Trophoblast cell (in vitro differentiated cells and primary cell): ENCODE results near the gene PRICKLE3.

Experiments
- DNase-seq, 2 donors: peaks; one replicate each; pipeline ENCODE4 v3.0.0-alpha.2; 2016
- H2AFZ ChIP-seq: 2 replicates; pipeline ENCODE4 v1.6.1; 2013; ENCODE audit warnings: low read length, moderate library complexity, mild to moderate bottlenecking; ENCODE audit not compliant: insufficient read depth, poor library complexity
- H2AK5ac ChIP-seq: 2 replicates; pipeline ENCODE4 v1.6.1; 2013; ENCODE audit warnings: mild to moderate bottlenecking, low read length
- H2BK120ac ChIP-seq: 2 replicates; pipeline ENCODE4 v1.6.1; 2013; ENCODE audit warnings: low read length, mild to moderate bottlenecking, moderate library complexity; ENCODE audit not compliant: insufficient read depth, poor library complexity
- H2BK12ac ChIP-seq: 2 replicates; pipeline ENCODE4 v1.6.1; 2013; ENCODE audit warnings: mild to moderate bottlenecking, low read length, moderate library complexity
- H2BK5ac ChIP-seq: 2 replicates; pipeline ENCODE4 v1.6.1; 2013; ENCODE audit warnings: low read length, low read depth, moderate library complexity, mild to moderate bottlenecking; ENCODE audit not compliant: poor library complexity
- H3K14ac ChIP-seq: 2 replicates; pipeline ENCODE4 v1.6.1; 2013; ENCODE audit warnings: mild to moderate bottlenecking, low read length
- H3K18ac ChIP-seq: 2 replicates; pipeline ENCODE4 v1.6.1; 2013; ENCODE audit warnings: mild to moderate bottlenecking, low read length
- H3K23ac ChIP-seq: 2 replicates; pipeline ENCODE4 v1.6.1; 2013; ENCODE audit warnings: low read length
- H3K27ac ChIP-seq: 2 replicates; pipeline ENCODE4 v1.5.1; 2013; ENCODE audit warnings: low read depth, mild to moderate bottlenecking, inconsistent platforms, low read length, moderate library complexity
- H3K27me3 ChIP-seq: 2 replicates; pipeline ENCODE4 v1.6.1; 2013; ENCODE audit warnings: inconsistent platforms, mild to moderate bottlenecking, low read length, moderate library complexity; ENCODE audit not compliant: insufficient read depth
- H3K36me3 ChIP-seq, 2 experiments: 1 replicate in 1 of 2; 2 replicates in 1 of 2; pipeline ENCODE4 v1.6.1; 2013; ENCODE audit warnings: low read length in 2 of 2, mild to moderate bottlenecking in 2 of 2, moderate library complexity in 1 of 2; ENCODE audit not compliant: insufficient read depth in 2 of 2, control insufficient read depth in 1 of 2
- H3K4ac ChIP-seq: 2 replicates; pipeline ENCODE4 v1.6.1; 2013; ENCODE audit warnings: low read depth, mild to moderate bottlenecking, low read length, moderate library complexity
- H3K4me1 ChIP-seq, 2 experiments: 1 replicate in 1 of 2; 2 replicates in 1 of 2; pipeline ENCODE4 v1.6.1; 2013; ENCODE audit warnings: low read length in 2 of 2, mild to moderate bottlenecking in 2 of 2, moderate library complexity in 1 of 2; ENCODE audit not compliant: insufficient read depth in 2 of 2, control insufficient read depth in 1 of 2
- H3K4me2 ChIP-seq: 2 replicates; pipeline ENCODE4 v1.6.1; 2013; ENCODE audit warnings: inconsistent platforms, mild to moderate bottlenecking, low read length, moderate library complexity
- H3K4me3 ChIP-seq: 2 replicates; pipeline ENCODE4 v1.5.1; 2013; ENCODE audit warnings: mild to moderate bottlenecking, low read depth, low read length, inconsistent platforms
- H3K79me1 ChIP-seq: one replicate; pipeline ENCODE4 v1.6.1; 2013; ENCODE audit warnings: low read length
- H3K79me2 ChIP-seq: 2 replicates; pipeline ENCODE4 v1.6.1; 2013; ENCODE audit warnings: low read length, mild to moderate bottlenecking; ENCODE audit not compliant: control insufficient read depth, insufficient read depth, poor library complexity
- H3K9ac ChIP-seq: 2 replicates; pipeline ENCODE4 v1.6.1; 2013; ENCODE audit warnings: mild to moderate bottlenecking, low read length
- H3K9me3 ChIP-seq: 2 replicates; pipeline ENCODE4 v1.6.1; 2013; ENCODE audit warnings: low read depth, mild to moderate bottlenecking, control low read depth, inconsistent platforms, low read length; ENCODE audit not compliant: insufficient read depth
- H4K12ac ChIP-seq: 2 replicates; pipeline ENCODE4 v1.6.1; 2013; ENCODE audit warnings: low read depth, mild to moderate bottlenecking, low read length, moderate library complexity
- H4K8ac ChIP-seq: 2 replicates; pipeline ENCODE4 v1.6.1; 2013; ENCODE audit warnings: low read depth, mild to moderate bottlenecking, low read length, moderate library complexity
- H4K91ac ChIP-seq: one replicate; pipeline ENCODE4 v1.6.1; 2013; ENCODE audit warnings: low read depth, mild to moderate bottlenecking, low read length, moderate library complexity
- WGBS: extraction: QIAGEN DNeasy Blood & Tissue Kit; methylation state at CpG from one replicate; pipeline ENCODE4 v1.1.7; 2013; ENCODE audit warnings: missing lambda C conversion rate; ENCODE audit not compliant: insufficient read length, insufficient coverage; ENCODE audit errors: extremely low coverage; 5-methylcytosine and 5-hydroxymethylcytosine counted together

The PRICKLE3 gene

GRCh38 chrX:49179358-49179757, 6.8 kb downstream of the PRICKLE3 start:
- H2BK5ac ChIP-seq, result no peak overlapping the region
- H3K4me2 ChIP-seq, result no peak overlapping the region
- H3K23ac ChIP-seq, result no peak overlapping the region
- DNase-seq, result no peak
- H4K8ac ChIP-seq, result no peak overlapping the region
- no peak overlapping the region for H2BK120ac ChIP-seq
- H3K4me3 ChIP-seq, result no peak overlapping the region
- no peak overlapping the region for H4K91ac ChIP-seq
- H3K27me3 ChIP-seq, result no peaks in the 10 kb centered on the region
- H2BK12ac ChIP-seq, result no peak overlapping the region
- H3K79me1 ChIP-seq, result no peaks in the 10 kb centered on the region
- H3K79me2 ChIP-seq, result no peaks in the 10 kb centered on the region
- H3K18ac ChIP-seq, result no peak overlapping the region
- H3K36me3 ChIP-seq, result peaks cover 63 to 67% of the 10 kb centered on the region in 2 experiments
- no peak overlapping the region for H2AFZ ChIP-seq
- no peak overlapping the region for H3K9ac ChIP-seq
- H4K12ac ChIP-seq, result no peak overlapping the region
- peaks cover 0 to 6% of the 10 kb centered on the region in 2 experiments for H3K4me1 ChIP-seq
- H3K4ac ChIP-seq, result no peak overlapping the region
- peaks cover 1% of the 10 kb centered on the region for H3K9me3 ChIP-seq
- WGBS, result no CpG with 5 or more reads among the region's 2 CpGs
- H3K27ac ChIP-seq, result no peak overlapping the region
- H2AK5ac ChIP-seq, result no peak overlapping the region
- H3K14ac ChIP-seq, result no peak overlapping the region

- H3K27ac ChIP-seq, result no peak overlapping the region
- H2BK5ac ChIP-seq, result no peak overlapping the region
- H4K12ac ChIP-seq, result no peak overlapping the region
- H3K79me1 ChIP-seq, result no peaks in the 10 kb centered on the region
- no peak overlapping the region for H2BK12ac ChIP-seq
- H3K27me3 ChIP-seq, result no peaks in the 10 kb centered on the region
- no peak overlapping the region for H3K4ac ChIP-seq
- no peak for DNase-seq
- no peak overlapping the region for H4K8ac ChIP-seq
- H3K4me3 ChIP-seq, result no peak overlapping the region
- H3K4me2 ChIP-seq, result no peak overlapping the region
- no peak overlapping the region for H3K9ac ChIP-seq
- H3K4me1 ChIP-seq, result peaks cover 0 to under 1% of the 10 kb centered on the region in 2 experiments
- no peak overlapping the region for H2AK5ac ChIP-seq
- WGBS, result no CpG with 5 or more reads among the region's 3 CpGs
- H2AFZ ChIP-seq, result no peak overlapping the region
- H3K36me3 ChIP-seq, result peaks cover 60 to 67% of the 10 kb centered on the region in 2 experiments
- no peak overlapping the region for H3K18ac ChIP-seq
- H3K14ac ChIP-seq, result no peak overlapping the region
- H3K23ac ChIP-seq, result no peak overlapping the region
- H4K91ac ChIP-seq, result no peak overlapping the region
- no peaks in the 10 kb centered on the region for H3K79me2 ChIP-seq
- H3K9me3 ChIP-seq, result peaks cover 1% of the 10 kb centered on the region
- no peak overlapping the region for H2BK120ac ChIP-seq
These were observed 7.6 kb downstream of the PRICKLE3 start for GRCh38 chrX:49178537-49178936.

- Histone ChIP-seq H3K79me1 (no peaks in the 10 kb centered on the region), H2BK12ac (no peak overlapping the region), H2BK5ac (no peak overlapping the region), H4K8ac (no peak overlapping the region), H3K36me3 (peaks cover 55 to 62% of the 10 kb centered on the region in 2 experiments), H4K91ac (no peak overlapping the region), H3K27me3 (no peaks in the 10 kb centered on the region), H3K4me3 (no peak overlapping the region), H3K9me3 (peaks cover 1% of the 10 kb centered on the region), H2AFZ (no peak overlapping the region), H3K9ac (no peak overlapping the region), H3K4me2 (no peak overlapping the region), H2AK5ac (no peak overlapping the region), H3K4ac (no peak overlapping the region), H4K12ac (no peak overlapping the region), H3K18ac (no peak overlapping the region), H3K14ac (no peak overlapping the region), H3K23ac (no peak overlapping the region), H3K79me2 (no peaks in the 10 kb centered on the region), H2BK120ac (no peak overlapping the region), H3K4me1 (no peaks in the 10 kb centered on the region), H3K27ac (no peak overlapping the region)
- WGBS, result no CpG with 5 or more reads among the region's 23 CpGs
- no peak for DNase-seq
These were observed 8.2 kb downstream of the PRICKLE3 start for GRCh38 chrX:49177873-49178480.

- Histone ChIP-seq H3K23ac (no peak overlapping the region), H2BK120ac (no peak overlapping the region), H3K27me3 (no peaks in the 10 kb centered on the region), H3K79me2 (no peaks in the 10 kb centered on the region), H3K4ac (no peak overlapping the region), H3K18ac (no peak overlapping the region), H3K4me2 (no peak overlapping the region), H3K4me1 (peaks cover 0 to 2% of the 10 kb centered on the region in 2 experiments), H3K79me1 (no peaks in the 10 kb centered on the region), H3K36me3 (peaks cover 53 to 60% of the 10 kb centered on the region in 2 experiments), H4K91ac (no peak overlapping the region), H2AFZ (no peak overlapping the region), H3K9ac (no peak overlapping the region), H4K8ac (no peak overlapping the region), H3K14ac (no peak overlapping the region), H4K12ac (no peak overlapping the region), H3K9me3 (peaks cover 1% of the 10 kb centered on the region), H3K4me3 (no peak overlapping the region), H2AK5ac (no peak overlapping the region), H3K27ac (no peak overlapping the region), H2BK12ac (no peak overlapping the region), H2BK5ac (no peak overlapping the region)
- no CpG with 5 or more reads among the region's 4 CpGs for WGBS
- DNase-seq, result no peak
These were observed 8.8 kb downstream of the PRICKLE3 start for GRCh38 chrX:49177338-49177833.
